GM18505 (cell line): Measurements from ENCODE around the gene TMEM163.

Experiments used
- ATAC-seq: cut with Tn5 transposase; IDR thresholded peaks from one replicate; pipeline ENCODE4 v1.9.1; 2021; ENCODE audit not compliant: unreplicated experiment
- POLR2A ChIP-seq: IDR thresholded peaks from 4 replicates; pipeline ENCODE4 v1.6.1; 2011; ENCODE audit warnings: borderline replicate concordance; ENCODE audit not compliant: insufficient read depth, insufficient read length; ENCODE audit errors: extremely low read depth

TMEM163 gene

GRCh38 chr2:134435505-134435904 lies 283.3 kb downstream of the TMEM163 start:
- TF ChIP-seq POLR2A = no peak
- ATAC-seq = no peak

GRCh38 chr2:134433979-134434378 lies 284.8 kb downstream of the TMEM163 start:
- TF ChIP-seq POLR2A = no peak
- no peak for ATAC-seq

GRCh38 chr2:134433469-134433868 lies 285.3 kb downstream of the TMEM163 start:
- no peak for TF ChIP-seq POLR2A

GRCh38 chr2:134432435-134432883 lies 286.3 kb downstream of the TMEM163 start:
- no peak for ATAC-seq
- no peak for TF ChIP-seq POLR2A

More at GRCh38 chr2:134433469-134433868, 285.3 kb downstream of the TMEM163 start:
- ATAC-seq = no peak

- ATAC-seq = no peak
- no peak for TF ChIP-seq POLR2A
These were observed 286.9 kb downstream of the TMEM163 start for GRCh38 chr2:134431838-134432434.

- no peak for TF ChIP-seq POLR2A
- no peak for ATAC-seq
These were observed 288.9 kb downstream of the TMEM163 start for GRCh38 chr2:134429886-134430285.

- TF ChIP-seq POLR2A = no peak
- ATAC-seq = no peak
These were observed 292.1 kb downstream of the TMEM163 start for GRCh38 chr2:134426721-134427120.

GRCh38 chr2:134425724-134426496 lies 292.9 kb downstream of the TMEM163 start:
- ATAC-seq = no peak
- TF ChIP-seq POLR2A = no peak

GRCh38 chr2:134421556-134422328 lies 297.1 kb downstream of the TMEM163 start:
- no peak for ATAC-seq
- no peak for TF ChIP-seq POLR2A

- no peak for ATAC-seq
- no peak for TF ChIP-seq POLR2A
These were observed 297.9 kb downstream of the TMEM163 start for GRCh38 chr2:134420920-134421319.

- no peak for TF ChIP-seq POLR2A
- no peak for ATAC-seq
These were observed 298.5 kb downstream of the TMEM163 start for GRCh38 chr2:134420259-134420658.

GRCh38 chr2:134417968-134418582 lies 300.7 kb downstream of the TMEM163 start:
- ATAC-seq = no peak
- no peak for TF ChIP-seq POLR2A

- no peak for ATAC-seq
- TF ChIP-seq POLR2A = no peak
These were observed 302.2 kb downstream of the TMEM163 start for GRCh38 chr2:134416637-134417036.
